ENCODE measurements around the gene URB1.

DNA sequence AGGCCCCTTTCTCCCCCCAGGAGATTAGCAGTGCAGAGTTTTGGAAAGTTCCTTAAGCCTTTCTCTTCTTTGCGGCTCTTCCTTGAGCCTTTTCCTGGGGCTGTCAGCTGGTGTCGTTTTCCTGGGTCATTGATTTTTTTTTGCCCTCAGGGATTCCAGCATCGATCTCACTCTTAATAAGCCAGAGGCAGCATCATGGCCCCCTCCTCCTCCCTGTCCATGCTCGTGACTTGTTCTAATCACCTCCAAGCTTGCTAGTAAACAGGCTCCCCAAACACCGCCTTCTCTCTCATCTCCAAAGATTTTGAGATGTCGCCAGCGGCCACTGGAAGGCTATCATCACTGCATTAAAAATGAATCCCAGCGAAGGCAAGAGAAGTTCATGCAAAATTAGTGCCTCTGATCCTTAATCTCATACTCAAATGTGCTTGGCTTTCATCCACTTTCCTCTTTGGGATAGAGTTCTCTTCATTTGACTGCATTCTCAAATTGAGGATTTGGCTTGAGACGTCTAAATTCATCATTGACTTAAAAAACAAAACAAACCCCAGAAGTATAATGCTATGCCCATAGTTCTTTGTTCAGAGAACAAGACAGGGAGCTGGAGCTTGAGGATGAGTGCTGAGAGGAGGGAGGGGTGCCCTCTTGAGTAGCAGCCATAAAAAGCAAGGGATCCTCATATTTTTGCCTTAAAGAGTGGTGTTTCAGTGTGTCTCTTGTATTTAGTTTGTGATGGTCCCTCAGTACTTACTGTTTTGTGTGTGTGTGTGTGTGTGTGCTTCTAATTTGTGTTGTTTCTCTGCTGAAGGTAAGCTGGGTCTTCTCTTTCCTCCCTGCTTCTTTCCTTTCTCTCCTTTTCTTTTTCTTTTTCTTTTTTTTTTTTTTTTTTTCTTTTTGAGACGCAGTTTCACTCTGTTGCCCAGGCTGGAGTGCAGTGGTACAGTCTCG is 22.9 kb upstream of the URB1 start:
- TF ChIP-seq CTCF (IDR thresholded peaks at IDR 0.05; ENCODE audit: poor library complexity) (no peak), EZH2 (IDR thresholded peaks at IDR 0.05; ENCODE audit: borderline replicate concordance) (no peak), EZH2phosphoT487 (IDR thresholded peaks at IDR 0.05; ENCODE audit: low read depth, severe bottlenecking, unreplicated experiment) (no peak)

All from hepatocyte (in vitro differentiated cells).